Retinal pigment epithelial cell (primary cell): Measurements from ENCODE around the gene NDOR1.

Source experiments
- DNase-seq: peaks from one replicate; pipeline ENCODE4 v3.0.0-alpha.2; 2010; ENCODE audit warnings: low read depth
- H3K4me3 ChIP-seq: 2 replicates; pipeline ENCODE4 v1.5.1; 2011; ENCODE audit warnings: mild to moderate bottlenecking, low read length, control low read depth, moderate library complexity
- TF ChIP-seq, protein P1 (sequence below): conservative IDR thresholded peaks from 2 replicates; pipeline ENCODE4 v1.5.1; 2011; ENCODE audit warnings: low read depth, low read length, control low read depth, inconsistent platforms

NDOR1 gene

DNA sequence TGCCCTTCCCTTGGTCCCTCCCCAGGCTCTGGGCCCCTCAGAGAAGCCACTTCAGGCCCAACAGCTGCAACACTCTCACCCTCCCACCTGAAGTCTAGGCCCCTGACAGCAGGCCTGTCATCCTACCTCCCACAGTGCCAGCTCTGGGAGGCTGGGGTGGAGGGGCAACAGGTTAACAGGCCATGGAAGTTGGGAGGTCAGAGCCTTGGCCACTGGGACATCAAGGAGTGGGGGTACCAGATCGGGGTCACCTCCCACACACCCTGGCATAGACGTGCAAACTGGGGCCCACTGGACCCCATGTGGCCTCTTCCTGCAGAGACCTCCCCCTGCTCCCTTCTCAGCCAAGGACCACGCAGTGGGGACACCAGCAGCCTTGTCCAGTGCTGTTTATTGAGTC, 14.3 kb upstream of the NDOR1 start:
- no peak overlapping the region for H3K4me3 ChIP-seq
- TF ChIP-seq, protein P1, sequence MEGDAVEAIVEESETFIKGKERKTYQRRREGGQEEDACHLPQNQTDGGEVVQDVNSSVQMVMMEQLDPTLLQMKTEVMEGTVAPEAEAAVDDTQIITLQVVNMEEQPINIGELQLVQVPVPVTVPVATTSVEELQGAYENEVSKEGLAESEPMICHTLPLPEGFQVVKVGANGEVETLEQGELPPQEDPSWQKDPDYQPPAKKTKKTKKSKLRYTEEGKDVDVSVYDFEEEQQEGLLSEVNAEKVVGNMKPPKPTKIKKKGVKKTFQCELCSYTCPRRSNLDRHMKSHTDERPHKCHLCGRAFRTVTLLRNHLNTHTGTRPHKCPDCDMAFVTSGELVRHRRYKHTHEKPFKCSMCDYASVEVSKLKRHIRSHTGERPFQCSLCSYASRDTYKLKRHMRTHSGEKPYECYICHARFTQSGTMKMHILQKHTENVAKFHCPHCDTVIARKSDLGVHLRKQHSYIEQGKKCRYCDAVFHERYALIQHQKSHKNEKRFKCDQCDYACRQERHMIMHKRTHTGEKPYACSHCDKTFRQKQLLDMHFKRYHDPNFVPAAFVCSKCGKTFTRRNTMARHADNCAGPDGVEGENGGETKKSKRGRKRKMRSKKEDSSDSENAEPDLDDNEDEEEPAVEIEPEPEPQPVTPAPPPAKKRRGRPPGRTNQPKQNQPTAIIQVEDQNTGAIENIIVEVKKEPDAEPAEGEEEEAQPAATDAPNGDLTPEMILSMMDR, result no peak
- no peak for DNase-seq

GRCh38 chr9:137191691-137192447, 13.6 kb upstream of the NDOR1 start:
- H3K4me3 ChIP-seq, result no peak overlapping the region
- no peak for DNase-seq
- TF ChIP-seq, protein P1, result no peak

- no peak overlapping the region for H3K4me3 ChIP-seq
- no peak for DNase-seq
- TF ChIP-seq, protein P1, result no peak
Measured at GRCh38 chr9:137192448-137192780, 13.1 kb upstream of the NDOR1 start.

- TF ChIP-seq, protein P1, result no peak
- no peak for DNase-seq
- H3K4me3 ChIP-seq, result no peak overlapping the region
Measured at GRCh38 chr9:137192859-137193258, 12.6 kb upstream of the NDOR1 start.

- TF ChIP-seq, protein P1, result no peak
- peak overlapping the region; percentile 40 for H3K4me3 ChIP-seq
- DNase-seq, result no peak
Measured at GRCh38 chr9:137193771-137194170, 11.7 kb upstream of the NDOR1 start.

- DNase-seq, result peak; percentile 94
- peak overlapping the region; percentile 84 for H3K4me3 ChIP-seq
- TF ChIP-seq, protein P1, result no peak
Measured at GRCh38 chr9:137194388-137194787, 11.1 kb upstream of the NDOR1 start.

- no peak for DNase-seq
- H3K4me3 ChIP-seq, result peak overlapping the region; percentile 84
- TF ChIP-seq, protein P1, result no peak
Measured at GRCh38 chr9:137194909-137195308, 10.6 kb upstream of the NDOR1 start.
